HG02588 (cell line): ENCODE data around the gene CNTN4.
"Not testable (repeated sequence)": the region's sequence is repeated elsewhere in the genome, so short reads cannot be mapped to it uniquely, and the experiment has no call there.

Experiments
- ATAC-seq: cut with Tn5 transposase; IDR thresholded peaks from one replicate; pipeline ENCODE4 v1.9.1; 2021; ENCODE audit warnings: mild to moderate bottlenecking, moderate library complexity; ENCODE audit not compliant: unreplicated experiment

CNTN4 gene

GRCh38 chr3:2945121-2945520, 846.5 kb downstream of the CNTN4 start:
- ATAC-seq, result no peak

- no peak for ATAC-seq
Observed at GRCh38 chr3:2947536-2947935, 848.9 kb downstream of the CNTN4 start.

GRCh38 chr3:2948882-2949281, 850.2 kb downstream of the CNTN4 start:
- ATAC-seq, result no peak

- no peak for ATAC-seq
Observed at GRCh38 chr3:2950159-2950558, 851.5 kb downstream of the CNTN4 start.

- ATAC-seq, result no peak
Observed at GRCh38 chr3:2957115-2957514, 858.4 kb downstream of the CNTN4 start.

GRCh38 chr3:2958551-2958950, 859.9 kb downstream of the CNTN4 start:
- no peak for ATAC-seq

GRCh38 chr3:2961576-2961975, 862.9 kb downstream of the CNTN4 start:
- no peak for ATAC-seq

GRCh38 chr3:2967871-2968270, 869.2 kb downstream of the CNTN4 start:
- no peak for ATAC-seq

GRCh38 chr3:2968475-2968874, 869.8 kb downstream of the CNTN4 start:
- no peak for ATAC-seq

- no peak for ATAC-seq
Observed at GRCh38 chr3:2976212-2976611, 877.5 kb downstream of the CNTN4 start.

GRCh38 chr3:2976796-2977195, 878.1 kb downstream of the CNTN4 start:
- ATAC-seq, result no peak

- no peak for ATAC-seq
Observed at GRCh38 chr3:2978977-2979732, 880.5 kb downstream of the CNTN4 start.

GRCh38 chr3:2984005-2984830, 885.6 kb downstream of the CNTN4 start:
- ATAC-seq, result no peak

- ATAC-seq, result no peak
Observed at GRCh38 chr3:2984831-2985220, 886.2 kb downstream of the CNTN4 start.

GRCh38 chr3:2985479-2985878, 886.8 kb downstream of the CNTN4 start:
- ATAC-seq, result no peak

GRCh38 chr3:2992534-2992933, 893.9 kb downstream of the CNTN4 start:
- no peak for ATAC-seq

GRCh38 chr3:2993130-2993529, 894.5 kb downstream of the CNTN4 start:
- ATAC-seq, result not testable (repeated sequence)

GRCh38 chr3:2993736-2994135, 895.1 kb downstream of the CNTN4 start:
- ATAC-seq, result no peak

- no peak for ATAC-seq
Observed at GRCh38 chr3:2995195-2995594, 896.5 kb downstream of the CNTN4 start.

- ATAC-seq, result no peak
Observed at GRCh38 chr3:3005146-3005744, 906.6 kb downstream of the CNTN4 start.

- no peak for ATAC-seq
Observed at GRCh38 chr3:3013317-3014052, 914.8 kb downstream of the CNTN4 start.
